A549 treated with dexamethasone at 1 μM for 4 hours (cell line): ENCODE measurements around the gene OR2B3. TPM values are rescaled to one million over a fixed set of nuclear protein-coding genes. Genes with fewer than 3 reads are reported as not detected.

Experiments
- total RNA-seq: library from RNA; stranded (reverse); fragments of 200-300 nt; extraction: Qiagen RNA extraction; gene quantifications from 5 replicates; pipeline ENCODE4 v1.2.3, GENCODE V29; 2022

Gene OR2B3
- total RNA-seq, result not detected in 5 replicates

GRCh38 chr6:29087213-29087612 lies at the start of gene OR2B3:
Gene OR2B3, minus strand, starts transcription at chr6:29087313. Its CDS starts 65 bp downstream, at chr6:29087248.

GRCh38 chr6:29107758-29108157 lies 20.6 kb upstream of the OR2B3 start, which contains the start of gene OR2J3:
Gene OR2J3, plus strand, starts transcription at chr6:29108058. Its CDS starts 3,833 bp downstream, at chr6:29111891.

DNA sequence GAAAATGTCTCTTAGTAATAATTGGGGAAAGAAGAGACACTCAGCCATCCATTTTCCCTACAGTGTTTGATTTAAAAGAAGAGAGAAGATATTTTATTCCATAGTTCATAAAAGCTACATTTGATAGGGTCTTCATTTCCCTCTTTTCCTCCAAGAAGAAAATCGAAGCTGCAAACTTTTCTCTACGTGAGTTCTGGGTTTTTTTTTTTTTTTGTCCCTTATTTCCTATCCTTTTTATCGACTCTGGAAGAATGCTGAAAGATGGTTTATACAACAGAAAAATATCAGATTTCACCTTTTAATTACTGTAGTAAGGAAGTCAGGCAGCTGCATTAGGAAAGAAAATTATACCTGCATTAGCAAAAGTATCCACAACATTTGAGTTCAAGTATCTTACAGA lies 12.1 kb upstream of the OR2B3 start, which contains the start of gene OR2J1:
Gene OR2J1 (plus strand): TSS at position 301 of the 400 bp plus-strand sequence. CDS start 1,453 bp downstream, outside the sequence.

DNA sequence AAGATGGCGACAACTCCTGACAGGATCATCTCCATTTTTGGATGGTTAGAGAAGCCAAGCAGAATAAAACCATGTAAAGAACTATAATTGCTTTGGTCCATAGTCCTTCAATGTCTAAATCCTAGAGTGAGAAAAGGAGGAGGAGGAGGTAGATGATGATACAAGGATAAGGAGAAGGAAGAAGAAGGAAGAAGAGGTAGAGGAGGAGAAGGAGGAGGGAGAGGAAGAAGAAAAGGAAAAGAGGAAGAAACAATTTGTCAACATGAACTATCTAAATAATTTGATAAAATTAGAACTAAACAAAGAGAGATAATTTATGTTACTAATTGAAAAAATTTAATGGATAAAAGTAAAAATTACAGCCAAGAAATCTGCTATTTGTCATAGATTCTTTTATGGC lies 42.0 kb downstream of the OR2B3 start, which contains the start of gene OR2W1:
Gene OR2W1 (minus strand): TSS at position 101 of the 400 bp plus-strand sequence. CDS start 0 bp downstream, at position 101.

Other genes starting within 250 kb of the OR2B3 start
- 37.8 to 45.3 TPM (median 43.4 TPM) in 5 replicates for gene TRIM27, start 163.3 kb downstream of the OR2B3 start, total RNA-seq
- gene ZNF311, start 82.0 kb downstream of the OR2B3 start, total RNA-seq, result 0.14 to 0.18 TPM (median 0.15 TPM) in 5 replicates
- not detected in 5 replicates for gene OR2W1, start 42.1 kb downstream of the OR2B3 start, total RNA-seq
- not detected in 5 replicates for gene OR2J1, start 12.2 kb upstream of the OR2B3 start, total RNA-seq
- gene OR2J3, start 20.7 kb upstream of the OR2B3 start, total RNA-seq, result not detected in 5 replicates
- not detected in 5 replicates for gene OR2J2, start 83.6 kb upstream of the OR2B3 start, total RNA-seq
- not detected in 5 replicates for gene OR14J1, start 214.4 kb upstream of the OR2B3 start, total RNA-seq